Heart left ventricle (tissue), 16 donors: ENCODE measurements around the gene MVB12B. TPM values are rescaled to one million over a fixed set of nuclear protein-coding genes. Genes with fewer than 3 reads are reported as not detected.

Experiments used
- ATAC-seq, 4 donors: fragments of 200-7000 bp; cut with Tn5 transposase; one replicate each; pipeline ENCODE4 v1.9.1; 2020 to 2022; ENCODE audit warnings: moderate library complexity in 4 of 4, mild to moderate bottlenecking in 3 of 4, moderate number of reproducible peaks in 1 of 4
- DNase-seq, 5 donors: peaks; one replicate each; pipeline ENCODE4 v3.0.0-alpha.2; 2020
- H3K27ac ChIP-seq, 12 donors: fragments of 200-600 bp; sonication (generic) in 4 of 12; one replicate each; pipeline versions ENCODE4 v1.5.0 to v1.8.0; 2016 to 2022; ENCODE audit warnings: mild to moderate bottlenecking in 2 of 12
- H3K27me3 ChIP-seq, 9 donors: fragments of 200-600 bp; sonication (generic) in 2 of 9; one replicate each; pipeline versions ENCODE4 v1.5.1 to v1.8.0; 2016 to 2022; ENCODE audit warnings: mild to moderate bottlenecking in 3 of 9
- H3K36me3 ChIP-seq, 9 donors: fragments of 200-600 bp; sonication (generic) in 2 of 9; one replicate each; pipeline versions ENCODE4 v1.5.0 to v1.8.0; 2018 to 2022; ENCODE audit warnings: mild to moderate bottlenecking in 2 of 9
- H3K4me1 ChIP-seq, 12 donors: fragments of 200-600 bp; sonication (generic) in 4 of 12; one replicate each; pipeline versions ENCODE4 v1.5.0 to v1.8.0; 2016 to 2022; ENCODE audit warnings: mild to moderate bottlenecking in 3 of 12
- H3K4me3 ChIP-seq, 12 donors: fragments of 200-600 bp; sonication (generic) in 4 of 12; one replicate each; pipeline versions ENCODE4 v1.5.0 to v1.8.0; 2017 to 2022; ENCODE audit warnings: mild to moderate bottlenecking in 9 of 12, moderate library complexity in 4 of 12
- H3K9me3 ChIP-seq, 12 donors: fragments of 200-600 bp; sonication (generic) in 4 of 12; one replicate each; pipeline versions ENCODE4 v1.5.0 to v1.8.0; 2016 to 2022; ENCODE audit warnings: mild to moderate bottlenecking in 1 of 12
- CTCF ChIP-seq, 12 donors: fragments of 200-600 bp; sonication (generic) in 4 of 12; IDR thresholded peaks; one replicate each; pipeline versions ENCODE4 v1.5.0 to v1.8.0; 2018 to 2022; ENCODE audit warnings: antibody characterized with exemption in 12 of 12, mild to moderate bottlenecking in 5 of 12
- POLR2A ChIP-seq, 2 donors: fragments of 450-650 bp; IDR thresholded peaks; one replicate each; pipeline ENCODE4 v1.6.1; 2017; ENCODE audit warnings: antibody characterized with exemption in 2 of 2, mild to moderate bottlenecking in 2 of 2, moderate library complexity in 2 of 2
- WGBS, 4 donors: extraction: QIAGEN DNeasy Blood & Tissue Kit in 2 of 4; methylation state at CpG; one replicate each; pipeline versions ENCODE4 v1.1.5 to v1.1.7; 2013 to 2018; 5-methylcytosine and 5-hydroxymethylcytosine counted together
- intact Hi-C, 10 donors: fragments of 100-400 bp; cut with DNase I; formaldehyde crosslinking; loops; one replicate each; pipeline versions ENCODE4 v1.11.1 to v1.14.2; 2022
- polyA plus RNA-seq, 2 donors: library from polyadenylated mRNA; stranded (reverse); fragments of 200-250 nt; gene quantifications; one replicate each; pipeline ENCODE4 v1.2.3, GENCODE V29; 2013
- total RNA-seq, 9 donors: library from RNA; depleted of rRNA in 2 of 9; stranded (reverse); fragments of >200 nt in 2 of 9; fragmentation: NEBNext Ultra II Directional in 3 of 9; extraction: Animal tissue kit (Norgen Biotek cat#: 25700) in 3 of 9; gene quantifications; one replicate each; pipeline versions ENCODE4 v1.1.0 to v1.2.4, GENCODE V29; 2016 to 2023
- donor health status: ischemic (EF 13 %, LVEDD 7.1; RV severe dilation, severe dysfunction).
- donor health status: healthy with polysubstance abuse.
- donor health status: DM: no; HTN: yes; CAD: no.
- donor health status: DM: no; HTN: no; CAD: no.
- donor health status: ischemic (EF 25% LVEDD 6.9; RV normal size, moderate dysfunction).
- donor health status: ischemic (EF 25% LVEDD 5.7; RV mildly dilated, moderate dysfunction).
- donor health status: healthy.
- donor health status: DM: yes; HTN: yes; CAD: no.
- donor health status: ischemic (EF 35%, LVEDD 5.7; RV mildly dilated, moderate dysfunction).
- donor health status: nonischemic (EF 11% LVEDD 7.7; RV severe dilation, severe dysfunction).
- donor health status: DM: yes; HTN: yes; CAD: no.
- donor health status: PGD.
- donor health status: ischemic (EF 29% LVEDD 5.4; RV normal size, mild dysfunction).
- donor health status: nonischemic (EF 23%, LVEDD 6.1; RV moderate dilation, normal function).

MVB12B gene
- total and polyA plus RNA-seq, 11 donors = 4.9 to 16.2 (median 11.0) TPM

- no peaks in the 10 kb centered on the region for H3K9me3 ChIP-seq
- H3K27me3 ChIP-seq = no peaks in the 10 kb centered on the region
- peak in 1 of 5 donors; percentile 27 for DNase-seq
- no peak for ATAC-seq
- no peak overlapping the region for H3K27ac ChIP-seq
- H3K4me3 ChIP-seq = no peak overlapping the region
- peaks cover 0 to 10% (median 0%) of the 10 kb centered on the region in 9 donors for H3K36me3 ChIP-seq
- 89 to 95% (median 92%) methylated on average over 14 of the region's 14 CpGs for WGBS, 4 donors
- no peak for TF ChIP-seq POLR2A (IDR thresholded peaks at IDR 0.05)
- TF ChIP-seq CTCF (IDR thresholded peaks at IDR 0.05) = no peak
- H3K4me1 ChIP-seq = peaks cover 0 to 12% (median 2%) of the 10 kb centered on the region in 12 donors
- intact Hi-C loops = no loop called here
Measured at GRCh38 chr9:126453156-126453963, 126.7 kb downstream of the MVB12B start.

GRCh38 chr9:126454215-126454614, 127.6 kb downstream of the MVB12B start:
- H3K4me1 ChIP-seq = peaks cover 0 to 12% (median 2%) of the 10 kb centered on the region in 12 donors
- intact Hi-C loops = no loop called here
- no peak overlapping the region for H3K4me3 ChIP-seq
- ATAC-seq (no peak), DNase-seq (no peak)
- H3K27me3 ChIP-seq = no peaks in the 10 kb centered on the region
- H3K9me3 ChIP-seq = no peaks in the 10 kb centered on the region
- no peak for TF ChIP-seq POLR2A (IDR thresholded peaks at IDR 0.05)
- TF ChIP-seq CTCF (IDR thresholded peaks at IDR 0.05) = no peak
- 77 to 95% (median 87%) methylated on average over 4 of the region's 4 CpGs for WGBS, 4 donors
- no peak overlapping the region for H3K27ac ChIP-seq
- peaks cover 0 to 10% (median 0%) of the 10 kb centered on the region in 9 donors for H3K36me3 ChIP-seq

- H3K4me1 ChIP-seq = peaks cover 0 to 12% (median 2%) of the 10 kb centered on the region in 12 donors
- ATAC-seq = no peak
- H3K27ac ChIP-seq = no peak overlapping the region
- peaks cover 0 to 10% (median 0%) of the 10 kb centered on the region in 9 donors for H3K36me3 ChIP-seq
- no peaks in the 10 kb centered on the region for H3K27me3 ChIP-seq
- 95 to 99% (median 98%) methylated on average over 9 of the region's 9 CpGs for WGBS, 4 donors
- TF ChIP-seq CTCF (IDR thresholded peaks at IDR 0.05) (no peak), POLR2A (IDR thresholded peaks at IDR 0.05) (no peak)
- no peaks in the 10 kb centered on the region for H3K9me3 ChIP-seq
- DNase-seq = peak in 1 of 5 donors; percentile 10
- intact Hi-C loops = no loop called here
- no peak overlapping the region for H3K4me3 ChIP-seq
Measured at GRCh38 chr9:126454795-126455194, 128.2 kb downstream of the MVB12B start.

DNA sequence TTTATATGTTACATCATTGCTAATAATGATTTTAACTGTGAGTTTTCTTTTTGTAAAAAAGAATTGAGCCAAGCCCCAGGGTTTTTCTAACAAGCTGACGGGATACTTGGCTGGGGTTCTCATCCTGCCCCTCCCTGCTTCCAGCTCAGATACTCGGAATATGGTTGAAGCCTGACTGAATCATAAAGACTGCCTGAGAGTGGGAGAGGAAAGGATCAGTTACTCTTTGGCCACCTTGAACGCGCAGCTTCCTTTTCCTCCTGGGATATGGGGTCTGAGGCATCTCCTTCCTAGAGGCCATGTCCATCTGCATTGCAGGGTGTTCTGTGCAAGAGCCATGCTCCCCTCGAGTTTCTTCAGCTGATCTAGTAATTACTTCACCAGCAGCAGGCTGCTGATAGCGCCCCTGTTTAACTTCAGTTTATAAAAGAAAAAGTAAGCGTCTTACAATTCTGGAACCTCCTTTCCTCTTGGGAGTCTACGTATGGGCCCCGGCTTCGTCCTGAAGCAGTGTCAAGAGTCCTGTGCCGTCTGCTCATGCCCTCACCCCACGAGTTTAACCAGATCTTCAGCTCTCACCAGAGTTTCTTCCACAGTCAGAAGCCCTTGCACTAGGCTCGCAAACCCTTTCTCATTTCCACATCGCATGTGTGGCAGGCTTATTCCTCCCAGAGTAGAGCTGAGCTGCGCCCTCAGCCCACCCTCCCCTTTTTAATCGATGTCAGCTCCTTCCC, 130.0 kb downstream of the MVB12B start:
- Histone ChIP-seq H3K36me3 (peaks cover 0 to 6% (median 0%) of the 10 kb centered on the region in 9 donors), H3K4me3 (no peak overlapping the region), H3K9me3 (no peaks in the 10 kb centered on the region), H3K27me3 (no peaks in the 10 kb centered on the region), H3K4me1 (peaks cover 0 to 12% (median 2%) of the 10 kb centered on the region in 12 donors), H3K27ac (peak overlapping the region in 1 of 12 donors; percentile 18)
- DNase-seq = peak in 1 of 5 donors; percentile 9
- WGBS, 4 donors = 52 to 63% (median 59%) methylated on average over 16 of the region's 16 CpGs
- intact Hi-C loops = no loop called here
- peak in 3 of 4 donors; percentile 41 to 67 (median 62) for ATAC-seq
- TF ChIP-seq CTCF (IDR thresholded peaks at IDR 0.05) = no peak
- no peak for TF ChIP-seq POLR2A (IDR thresholded peaks at IDR 0.05)
